ENCODE results near the gene NIPBL.

NIPBL gene

GRCh38 chr5:37103302-37103701 lies 226.7 kb downstream of the NIPBL start:
- no peak for DNase-seq

DNA sequence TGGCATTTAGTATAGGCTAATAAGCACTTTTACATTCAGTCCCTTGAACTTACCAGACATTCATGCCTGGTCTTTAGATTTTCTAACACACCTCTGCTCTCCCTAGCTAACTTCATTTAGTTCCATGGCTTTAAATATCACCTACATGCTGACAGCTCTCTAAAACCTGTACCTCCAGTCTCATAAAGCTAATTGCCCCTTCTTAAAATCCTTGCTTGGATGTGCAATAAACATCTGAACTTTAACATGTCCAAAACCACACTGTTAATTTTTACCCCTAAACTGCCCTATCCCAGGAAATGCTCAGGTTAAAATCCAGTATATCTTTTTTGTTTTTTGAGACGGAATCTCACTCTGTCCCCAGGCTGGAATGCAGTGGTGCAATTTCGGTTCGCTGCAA lies 232.8 kb downstream of the NIPBL start:
- no peak for DNase-seq

- DNase-seq, result no peak
These were observed 233.6 kb downstream of the NIPBL start for GRCh38 chr5:37110135-37110534.

- DNase-seq, result no peak
These were observed 235.1 kb downstream of the NIPBL start for GRCh38 chr5:37111426-37112382.

DNA sequence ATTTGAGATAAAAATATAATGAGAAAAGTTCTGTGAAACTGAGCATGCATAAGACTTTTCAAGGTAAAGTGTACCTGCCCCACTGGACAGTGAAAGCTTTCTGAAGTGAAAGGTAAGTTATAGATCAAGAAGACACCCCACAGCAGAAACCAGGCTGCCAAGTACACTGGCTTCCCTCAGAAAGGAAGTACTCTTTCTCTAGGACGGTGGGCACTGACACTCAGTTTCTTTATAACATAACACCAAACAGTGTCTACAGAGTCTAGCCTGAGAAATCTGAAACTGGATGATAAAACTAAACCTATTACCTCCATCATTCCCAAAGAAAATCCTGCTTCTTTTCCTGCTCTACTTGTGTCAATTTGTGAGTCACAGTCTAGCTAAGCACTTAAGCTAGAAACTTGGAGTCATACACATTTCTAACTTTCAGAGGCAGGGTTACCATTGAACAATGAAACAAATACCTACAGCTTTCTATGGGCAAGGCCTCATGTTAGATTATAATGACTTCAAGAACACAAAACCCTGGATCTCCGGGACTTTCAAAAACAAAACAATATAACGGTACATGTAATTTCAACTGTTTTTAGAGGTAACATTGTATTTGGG lies 235.9 kb downstream of the NIPBL start:
- no peak for DNase-seq
